KMS-11 (cell line): ENCODE data around the gene RNU4-1.
"Not testable (repeated sequence)": the region's sequence is repeated elsewhere in the genome, so short reads cannot be mapped to it uniquely, and the experiment has no call there.

Source experiments
- H2AFZ ChIP-seq: fragments of 200-600 bp; sonication (generic); 2 replicates; pipeline ENCODE4 v1.6.1; 2016; ENCODE audit warnings: antibody characterized with exemption, mixed run types, low read depth
- H3K27ac ChIP-seq: fragments of 200-600 bp; sonication (generic); 2 replicates; pipeline ENCODE4 v1.6.1; 2016; ENCODE audit warnings: mild to moderate bottlenecking, mixed run types
- H3K27me3 ChIP-seq: fragments of 200-600 bp; sonication (generic); 2 replicates; pipeline ENCODE4 v1.6.1; 2017; ENCODE audit warnings: mild to moderate bottlenecking, low read depth, mixed run types, moderate library complexity; ENCODE audit not compliant: insufficient read depth
- H3K36me3 ChIP-seq: fragments of 200-600 bp; sonication (generic); 2 replicates; pipeline ENCODE4 v1.6.1; 2017; ENCODE audit warnings: mild to moderate bottlenecking, mixed run types; ENCODE audit not compliant: insufficient read depth
- H3K4me1 ChIP-seq: fragments of 200-600 bp; sonication (generic); 2 replicates; pipeline ENCODE4 v1.6.1; 2016; ENCODE audit warnings: mild to moderate bottlenecking, low read depth, mixed run types; ENCODE audit not compliant: poor library complexity, severe bottlenecking
- H3K4me2 ChIP-seq: fragments of 200-600 bp; sonication (generic); 2 replicates; pipeline ENCODE4 v1.7.0; 2016; ENCODE audit warnings: mild to moderate bottlenecking, mixed run types
- H3K4me3 ChIP-seq: fragments of 200-600 bp; sonication (generic); IDR thresholded peaks from 2 replicates; pipeline ENCODE4 v1.6.1; 2017; ENCODE audit warnings: low read depth, low read length, mixed read lengths; ENCODE audit not compliant: insufficient read depth
- H3K79me2 ChIP-seq: fragments of 200-600 bp; sonication (generic); 2 replicates; pipeline ENCODE4 v1.6.1; 2016; ENCODE audit warnings: low read depth, mixed run types; ENCODE audit not compliant: insufficient read depth
- H3K9ac ChIP-seq: fragments of 200-600 bp; sonication (generic); 2 replicates; pipeline ENCODE4 v1.6.1; 2016; ENCODE audit warnings: mild to moderate bottlenecking, mixed run types
- H4K20me1 ChIP-seq: fragments of 200-600 bp; sonication (generic); 2 replicates; pipeline ENCODE4 v1.6.1; 2016; ENCODE audit warnings: mild to moderate bottlenecking, mixed run types; ENCODE audit not compliant: insufficient read depth
- TF ChIP-seq, protein P1 (sequence below): fragments of 200-600 bp; sonication (generic); conservative IDR thresholded peaks from 2 replicates; pipeline ENCODE4 v1.6.1; 2017; ENCODE audit warnings: low read depth, mild to moderate bottlenecking, antibody characterized with exemption, low read length, moderate library complexity, mixed read lengths

The RNU4-1 gene

DNA sequence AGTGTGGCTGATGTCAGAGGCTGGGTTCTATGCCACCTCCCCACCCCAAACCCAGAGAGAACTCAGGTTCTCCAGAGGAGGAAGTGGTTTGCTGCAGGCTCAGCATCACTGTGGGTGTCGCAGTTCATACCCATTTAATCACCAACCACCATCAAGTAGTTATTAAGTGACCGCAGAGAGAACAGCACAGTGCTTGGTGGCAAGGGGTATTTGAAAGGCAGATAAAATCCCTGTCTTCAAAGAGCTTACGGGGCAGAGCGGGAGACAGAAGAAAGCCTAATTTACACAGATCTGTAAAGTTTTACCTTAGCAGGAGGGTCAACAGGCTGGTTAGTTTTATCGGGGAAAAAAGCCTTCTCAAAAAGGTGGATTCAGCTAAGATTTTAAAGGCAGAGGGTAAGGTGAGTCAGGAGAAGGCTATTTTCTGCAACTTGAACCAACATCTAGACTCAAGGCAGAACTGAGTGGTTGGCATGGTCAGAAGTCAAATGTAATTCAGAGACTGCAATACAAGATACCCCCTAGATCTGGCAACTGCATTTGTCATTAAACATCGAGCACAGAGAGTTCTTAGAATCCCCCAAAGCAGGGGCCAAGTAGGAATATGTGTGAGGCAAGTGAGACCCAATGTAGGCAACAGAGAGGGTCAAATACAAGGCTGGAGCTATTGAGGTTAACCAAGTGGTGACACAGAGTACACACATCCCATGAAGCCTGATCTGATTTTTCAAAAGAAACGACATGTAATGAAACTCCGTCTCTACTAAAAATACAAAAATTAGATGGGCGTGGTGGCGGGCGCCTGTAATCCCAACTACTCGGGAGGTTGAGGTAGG, 40.7 kb downstream of the RNU4-1 start:
- Histone ChIP-seq H3K27me3 (no peaks in the 10 kb centered on the region), H3K4me1 (no peaks in the 10 kb centered on the region), H3K9ac (no peak overlapping the region), H3K79me2 (no peaks in the 10 kb centered on the region), H3K27ac (no peak overlapping the region), H4K20me1 (no peaks in the 10 kb centered on the region), H3K36me3 (no peaks in the 10 kb centered on the region), H3K4me2 (no peak overlapping the region), H2AFZ (no peak overlapping the region), H3K4me3 (no peak overlapping the region)
- TF ChIP-seq, protein P1, sequence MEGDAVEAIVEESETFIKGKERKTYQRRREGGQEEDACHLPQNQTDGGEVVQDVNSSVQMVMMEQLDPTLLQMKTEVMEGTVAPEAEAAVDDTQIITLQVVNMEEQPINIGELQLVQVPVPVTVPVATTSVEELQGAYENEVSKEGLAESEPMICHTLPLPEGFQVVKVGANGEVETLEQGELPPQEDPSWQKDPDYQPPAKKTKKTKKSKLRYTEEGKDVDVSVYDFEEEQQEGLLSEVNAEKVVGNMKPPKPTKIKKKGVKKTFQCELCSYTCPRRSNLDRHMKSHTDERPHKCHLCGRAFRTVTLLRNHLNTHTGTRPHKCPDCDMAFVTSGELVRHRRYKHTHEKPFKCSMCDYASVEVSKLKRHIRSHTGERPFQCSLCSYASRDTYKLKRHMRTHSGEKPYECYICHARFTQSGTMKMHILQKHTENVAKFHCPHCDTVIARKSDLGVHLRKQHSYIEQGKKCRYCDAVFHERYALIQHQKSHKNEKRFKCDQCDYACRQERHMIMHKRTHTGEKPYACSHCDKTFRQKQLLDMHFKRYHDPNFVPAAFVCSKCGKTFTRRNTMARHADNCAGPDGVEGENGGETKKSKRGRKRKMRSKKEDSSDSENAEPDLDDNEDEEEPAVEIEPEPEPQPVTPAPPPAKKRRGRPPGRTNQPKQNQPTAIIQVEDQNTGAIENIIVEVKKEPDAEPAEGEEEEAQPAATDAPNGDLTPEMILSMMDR, result no peak

DNA sequence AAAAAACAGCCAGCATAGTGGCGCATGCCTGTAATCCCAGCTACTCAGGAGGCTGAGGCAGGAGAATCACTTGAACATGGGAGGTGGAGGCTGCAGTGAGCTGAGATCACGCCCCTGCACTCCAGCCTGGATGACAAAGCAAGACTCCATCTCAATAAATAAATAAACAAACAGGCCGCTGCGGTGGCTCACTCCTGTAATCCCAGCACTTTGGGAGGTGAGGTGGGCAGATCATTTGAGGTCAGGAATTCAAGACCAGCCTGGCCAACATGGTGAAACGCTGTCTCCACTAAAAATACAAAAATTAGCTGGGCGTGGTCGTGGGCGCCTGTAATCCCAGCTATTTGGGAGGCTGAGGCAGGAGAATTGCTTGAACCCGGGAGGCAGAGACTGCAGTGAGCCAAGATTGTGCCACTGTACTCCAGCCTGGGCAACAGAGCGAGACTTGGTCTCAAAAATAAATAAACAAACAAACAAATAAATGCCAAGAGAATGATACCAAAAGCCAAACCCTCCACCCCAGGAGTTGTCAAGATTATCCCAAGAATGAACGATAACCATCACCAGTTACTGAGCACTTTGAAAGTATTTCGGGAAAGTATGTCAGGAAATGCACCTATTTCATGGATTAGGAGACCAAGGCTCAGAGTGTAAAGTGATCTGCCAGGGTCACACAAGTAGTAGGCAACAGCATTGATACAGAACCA, 41.5 kb downstream of the RNU4-1 start:
- H3K4me2 ChIP-seq, H2AFZ ChIP-seq, H3K36me3 ChIP-seq, H3K9ac ChIP-seq, H4K20me1 ChIP-seq, H3K4me3 ChIP-seq, H3K79me2 ChIP-seq, H3K27ac ChIP-seq, H3K4me1 ChIP-seq, H3K27me3 ChIP-seq: not testable (repeated sequence)

DNA sequence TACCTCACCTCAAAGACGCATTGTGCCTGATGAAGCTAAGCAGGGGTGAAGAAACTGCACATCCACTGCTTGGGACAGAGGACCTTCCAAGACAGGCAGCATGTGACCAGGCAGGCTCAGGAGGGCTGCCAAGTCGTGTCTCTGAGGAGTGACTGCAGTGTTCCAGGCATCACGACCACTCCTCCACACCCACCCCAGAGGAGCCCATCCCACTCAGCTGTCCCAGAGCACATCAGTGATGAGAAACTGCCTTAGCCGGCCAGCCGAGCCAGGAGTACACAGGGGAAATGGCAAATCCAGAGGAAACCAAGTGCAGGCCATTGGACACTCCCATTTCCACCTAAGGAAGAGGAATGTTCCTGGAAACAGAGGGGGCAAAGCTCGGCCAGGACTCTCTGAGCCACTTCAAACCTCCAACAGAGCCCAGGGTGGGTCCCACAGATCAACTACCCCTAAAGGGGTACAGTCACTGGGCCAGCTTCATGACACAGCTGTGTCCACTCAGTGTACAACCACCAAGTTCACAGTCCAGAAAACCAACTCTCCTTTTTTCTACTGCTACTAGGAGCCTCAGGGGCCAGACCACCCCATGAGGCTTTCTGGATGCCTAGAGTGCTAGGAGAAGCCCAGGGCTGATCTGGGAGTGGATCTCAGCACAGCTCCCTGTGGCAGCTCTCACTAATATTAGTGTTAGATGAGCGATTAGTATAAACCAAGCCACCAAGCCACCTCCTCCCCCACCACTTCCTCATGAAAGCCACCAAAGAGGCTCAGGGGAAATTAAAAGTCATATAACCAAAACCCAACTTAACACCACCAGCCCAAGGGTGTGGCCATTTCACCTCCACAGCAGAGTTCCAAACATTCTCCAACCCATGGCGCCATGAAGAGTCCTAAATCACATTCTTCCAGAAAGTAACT, 42.9 kb downstream of the RNU4-1 start:
- no peak overlapping the region for H3K4me3 ChIP-seq
- H2AFZ ChIP-seq, result no peak overlapping the region
- H3K4me1 ChIP-seq, result no peaks in the 10 kb centered on the region
- H3K27ac ChIP-seq, result no peak overlapping the region
- no peaks in the 10 kb centered on the region for H3K79me2 ChIP-seq
- no peaks in the 10 kb centered on the region for H3K36me3 ChIP-seq
- H3K4me2 ChIP-seq, result no peak overlapping the region
- H4K20me1 ChIP-seq, result no peaks in the 10 kb centered on the region
- H3K27me3 ChIP-seq, result no peaks in the 10 kb centered on the region
- TF ChIP-seq, protein P1, result no peak
- no peak overlapping the region for H3K9ac ChIP-seq

DNA sequence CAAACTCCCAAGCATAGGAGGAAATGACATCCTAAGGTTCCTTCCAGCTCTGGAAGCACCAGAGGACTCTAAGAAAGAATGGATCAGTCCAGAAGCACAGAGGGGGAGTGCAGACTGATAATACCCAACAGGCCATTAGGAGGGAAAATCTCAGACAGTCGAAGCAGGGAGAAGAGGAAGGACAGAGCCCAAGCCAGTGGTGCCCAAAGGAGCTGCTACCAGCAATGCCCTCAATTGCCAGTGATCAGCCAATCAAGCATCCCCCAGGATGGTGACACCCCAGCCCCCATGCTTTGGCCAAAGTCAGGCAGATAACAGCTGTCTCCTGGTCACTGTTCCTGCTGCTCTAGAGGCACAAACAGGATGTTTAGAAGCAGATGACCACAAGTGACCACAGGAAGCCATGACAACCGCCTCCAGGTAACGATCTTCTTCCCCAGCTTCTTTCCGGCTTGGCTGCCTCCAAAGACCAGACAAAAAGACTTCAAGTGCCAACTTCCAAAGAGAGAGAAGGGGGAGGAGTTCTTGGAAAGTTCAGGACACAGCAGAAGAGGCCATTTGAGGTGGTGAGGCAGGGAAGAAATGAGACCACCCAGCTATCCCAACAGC, 43.7 kb downstream of the RNU4-1 start:
- H3K27ac ChIP-seq, result no peak overlapping the region
- H3K36me3 ChIP-seq, result no peaks in the 10 kb centered on the region
- no peaks in the 10 kb centered on the region for H3K4me1 ChIP-seq
- H3K9ac ChIP-seq, result no peak overlapping the region
- no peaks in the 10 kb centered on the region for H4K20me1 ChIP-seq
- no peak overlapping the region for H3K4me3 ChIP-seq
- no peaks in the 10 kb centered on the region for H3K79me2 ChIP-seq
- TF ChIP-seq, protein P1, result no peak
- H3K4me2 ChIP-seq, result no peak overlapping the region
- no peaks in the 10 kb centered on the region for H3K27me3 ChIP-seq
- no peak overlapping the region for H2AFZ ChIP-seq
